GM12872 (cell line): ENCODE results near the gene ARHGAP19.

ENCODE experiments used
- CTCF ChIP-seq: IDR thresholded peaks from 3 replicates; pipeline ENCODE4 v1.5.1; 2011; ENCODE audit warnings: low read depth, mild to moderate bottlenecking, low read length, moderate library complexity; ENCODE audit not compliant: insufficient read depth

ARHGAP19 gene

GRCh38 chr10:97196223-97197029, 96.0 kb downstream of the ARHGAP19 start:
- peak; percentile 91 for TF ChIP-seq CTCF

- no peak for TF ChIP-seq CTCF
Measured at GRCh38 chr10:97195706-97196222, 96.7 kb downstream of the ARHGAP19 start.

GRCh38 chr10:97192952-97193435, 99.4 kb downstream of the ARHGAP19 start:
- TF ChIP-seq CTCF = no peak

- no peak for TF ChIP-seq CTCF
Measured at GRCh38 chr10:97190450-97190849, 102.0 kb downstream of the ARHGAP19 start.

- TF ChIP-seq CTCF = no peak
Measured at GRCh38 chr10:97188261-97188711, 104.2 kb downstream of the ARHGAP19 start.

- TF ChIP-seq CTCF = no peak
Measured at GRCh38 chr10:97186911-97187310, 105.5 kb downstream of the ARHGAP19 start.

- no peak for TF ChIP-seq CTCF
Measured at GRCh38 chr10:97185326-97186058, 106.9 kb downstream of the ARHGAP19 start, which contains the start of gene SLIT1. Gene SLIT1, minus strand, starts transcription at chr10:97185959. Its CDS starts 285 bp downstream, at chr10:97185674.
